ENCODE measurements around the gene TOMM6. TPM values are rescaled to one million over a fixed set of nuclear protein-coding genes. Genes with fewer than 3 reads are reported as not detected.

The TOMM6 gene
- total RNA-seq, 1 experiment from 2014 or later = 81.3 TPM

DNA sequence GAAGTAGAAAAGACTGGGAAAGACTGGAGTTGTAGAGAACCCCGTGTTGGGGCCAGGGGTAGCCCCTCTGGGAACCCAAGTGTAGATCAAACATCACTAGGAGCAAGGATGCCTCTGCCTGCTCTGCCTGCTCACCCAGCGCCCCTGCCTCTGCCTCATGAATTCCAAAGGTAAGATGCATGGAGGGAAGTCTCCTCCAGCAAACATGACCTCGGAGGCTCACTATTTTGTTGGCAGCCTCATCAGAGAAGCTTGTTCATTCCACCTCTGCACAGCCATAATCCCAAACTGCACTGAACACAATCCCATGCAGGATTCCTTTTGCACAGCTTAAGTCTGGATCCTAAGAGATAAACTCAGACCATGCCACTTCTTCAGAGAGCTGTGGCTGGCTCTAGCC lies 12.7 kb upstream of the TOMM6 start:
- DNase-seq = no peak
- H3K4me3 ChIP-seq (ENCODE audit: insufficient read depth, low read depth, low read length) = no peak overlapping the region
- peaks cover 9% of the 10 kb centered on the region for H3K36me3 ChIP-seq (replicated peaks; ENCODE audit: control insufficient read depth, insufficient read depth, low read length)
- H3K27me3 ChIP-seq (ENCODE audit: control insufficient read depth, insufficient read depth, low read length) = peaks cover 2% of the 10 kb centered on the region; the same call in 1 of the 2 replicates

DNA sequence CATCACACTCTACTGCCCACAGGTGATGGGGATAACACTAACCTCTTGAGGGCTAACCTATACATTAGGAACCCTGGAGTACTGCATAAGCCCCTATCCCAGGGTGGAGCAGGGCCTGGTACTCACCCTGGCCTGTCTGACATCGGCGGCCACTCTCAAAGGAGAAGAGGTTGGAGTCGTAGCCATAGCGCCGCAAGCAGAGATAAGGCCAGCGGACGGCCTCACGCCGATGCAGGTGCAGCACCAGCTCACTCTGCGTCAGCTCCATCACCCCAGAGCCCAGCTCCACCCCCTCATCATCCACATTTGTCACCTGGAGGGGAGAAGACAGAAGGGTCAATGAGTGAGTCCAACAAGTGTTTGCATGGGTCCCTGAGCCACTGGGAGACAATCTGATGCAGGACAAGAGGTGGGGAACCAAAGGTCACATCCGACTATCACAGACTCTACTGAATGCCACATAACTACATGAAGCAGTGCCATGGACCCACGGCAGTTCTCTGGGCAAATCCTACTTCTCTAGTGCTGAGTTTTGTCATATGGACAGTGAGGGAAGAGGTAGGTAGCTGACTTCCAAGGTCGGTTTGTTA lies 12.1 kb upstream of the TOMM6 start:
- Histone ChIP-seq H3K4me3 (ENCODE audit: insufficient read depth, low read depth, low read length) (no peak overlapping the region), H3K27me3 (ENCODE audit: control insufficient read depth, insufficient read depth, low read length) (peaks cover 4% of the 10 kb centered on the region; the same call in 1 of the 2 replicates), H3K36me3 (replicated peaks; ENCODE audit: control insufficient read depth, insufficient read depth, low read length) (peaks cover 9% of the 10 kb centered on the region)
- DNase-seq = no peak

DNA sequence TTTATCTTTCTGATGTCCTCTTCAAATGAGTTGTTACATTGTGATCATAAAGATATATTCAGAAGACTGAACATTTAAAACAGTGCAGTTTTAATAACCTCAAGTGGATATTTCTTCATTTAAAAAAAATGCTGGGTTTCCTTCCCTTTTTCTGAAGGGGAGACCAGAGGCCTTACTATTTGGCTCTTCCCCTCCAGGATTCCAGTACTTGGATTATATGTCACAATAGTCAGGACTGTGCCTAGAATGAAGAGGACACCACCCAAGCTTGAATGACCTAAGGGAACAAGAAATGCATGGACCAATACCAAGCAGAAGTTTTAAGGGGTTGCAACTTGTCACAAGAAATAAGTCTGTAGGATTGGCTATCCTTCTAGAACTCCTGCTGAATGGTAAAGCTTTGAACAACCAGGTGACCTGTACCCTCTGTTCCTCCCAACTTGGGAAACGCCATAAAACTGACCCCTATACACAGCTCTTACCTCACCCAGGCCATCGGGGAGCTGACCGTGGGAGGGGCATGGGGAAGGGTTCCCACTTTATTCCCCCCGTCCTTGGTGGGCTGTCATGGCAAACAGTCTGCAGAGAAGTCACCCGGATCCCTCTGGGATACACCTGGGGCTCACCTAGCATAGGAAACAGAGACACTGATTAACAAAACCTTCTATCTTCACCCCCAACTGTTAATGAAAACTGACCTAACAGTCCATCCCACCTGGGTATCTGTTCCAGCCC lies 9.8 kb upstream of the TOMM6 start:
- no peak for DNase-seq
- no peak overlapping the region for H3K4me3 ChIP-seq (ENCODE audit: insufficient read depth, low read depth, low read length)
- peaks cover 21% of the 10 kb centered on the region for H3K27me3 ChIP-seq (ENCODE audit: control insufficient read depth, insufficient read depth, low read length)
- H3K36me3 ChIP-seq (replicated peaks; ENCODE audit: control insufficient read depth, insufficient read depth, low read length) = peaks cover 9% of the 10 kb centered on the region

DNA sequence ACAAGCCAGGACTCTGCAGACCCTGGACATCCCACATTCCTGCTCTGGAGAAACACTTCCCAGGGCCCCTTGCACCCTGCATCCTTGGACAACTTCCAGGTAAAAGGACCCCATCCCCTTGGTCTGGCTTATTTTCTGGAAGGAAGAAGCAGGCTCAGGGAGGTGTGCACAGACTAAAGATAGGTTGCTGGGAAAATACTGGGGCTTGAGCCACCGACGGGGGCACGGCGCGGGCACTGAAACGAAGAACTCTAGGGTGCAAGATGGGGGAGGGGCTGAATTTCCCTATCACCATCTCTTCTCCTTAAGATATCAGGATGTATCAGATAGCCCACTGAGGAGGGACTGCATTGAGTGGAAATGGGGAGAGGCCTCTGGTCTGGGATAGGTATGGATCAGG lies 8.6 kb upstream of the TOMM6 start:
- H3K36me3 ChIP-seq (replicated peaks; ENCODE audit: control insufficient read depth, insufficient read depth, low read length) = peaks cover 9% of the 10 kb centered on the region
- peaks cover 33% of the 10 kb centered on the region for H3K27me3 ChIP-seq (ENCODE audit: control insufficient read depth, insufficient read depth, low read length)
- peak overlapping the region; percentile 79 for H3K4me3 ChIP-seq (ENCODE audit: insufficient read depth, low read depth, low read length)
- no peak for DNase-seq

DNA sequence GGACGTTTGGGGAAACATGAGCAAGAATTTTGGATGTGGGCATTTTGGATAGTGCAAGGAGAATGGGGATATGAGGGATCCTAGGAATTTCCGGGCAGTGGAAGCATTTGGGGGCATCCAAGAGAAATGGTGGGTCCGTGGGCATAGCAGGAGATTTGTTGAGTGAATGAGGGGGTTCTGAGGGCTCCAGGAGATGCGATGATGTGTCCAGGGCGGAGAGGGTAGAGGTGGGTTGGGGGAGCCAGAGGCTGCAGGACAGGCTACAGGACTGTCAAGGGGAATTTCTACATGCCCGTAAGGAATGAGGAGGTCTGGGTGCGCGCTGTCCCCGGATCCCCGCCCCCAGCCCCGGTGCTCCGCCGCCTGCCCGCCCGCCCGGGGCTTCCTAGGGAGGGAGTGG lies 8.2 kb upstream of the TOMM6 start:
- peak overlapping the region; percentile 79 for H3K4me3 ChIP-seq (ENCODE audit: insufficient read depth, low read depth, low read length)
- H3K27me3 ChIP-seq (ENCODE audit: control insufficient read depth, insufficient read depth, low read length) = peaks cover 37% of the 10 kb centered on the region
- DNase-seq = peak; percentile 40
- peaks cover 8% of the 10 kb centered on the region for H3K36me3 ChIP-seq (replicated peaks; ENCODE audit: control insufficient read depth, insufficient read depth, low read length)

DNA sequence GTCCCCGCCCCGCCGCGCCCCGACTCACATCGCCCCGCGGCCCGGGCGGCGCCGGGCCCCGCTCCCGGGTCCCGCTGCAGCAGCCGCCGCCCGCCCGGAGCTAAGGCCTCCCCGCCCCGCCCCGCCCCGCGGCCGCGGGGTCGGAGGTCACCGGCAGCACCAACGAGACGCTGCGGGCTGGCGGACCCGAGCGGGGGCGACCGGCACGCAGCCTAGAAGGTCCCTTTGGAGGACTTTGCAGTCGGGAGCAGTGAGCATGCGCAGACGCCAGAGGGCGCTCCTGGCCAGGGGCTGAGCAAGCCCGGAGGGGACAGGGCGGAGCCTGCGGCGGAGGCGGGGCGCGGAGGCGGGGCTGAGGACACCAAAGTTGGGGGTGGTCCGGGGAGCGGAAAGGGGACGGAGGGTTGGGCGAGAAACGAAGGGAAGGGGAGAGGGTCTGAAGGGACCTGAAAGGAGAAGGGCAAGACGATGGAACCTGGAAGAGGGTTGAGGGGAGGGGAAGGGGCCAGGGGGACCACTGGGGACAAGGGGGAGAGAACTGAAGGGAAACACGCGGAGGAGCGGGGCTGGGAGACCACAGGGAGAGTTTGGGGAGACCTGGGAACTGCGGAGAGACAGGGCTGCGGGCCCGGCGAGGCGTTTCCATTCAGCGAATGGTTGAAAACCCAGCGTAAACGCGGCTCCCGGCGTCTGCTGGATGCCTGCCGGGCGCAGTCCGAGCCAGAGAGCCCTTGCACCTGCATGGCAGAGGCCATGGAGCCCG lies 7.5 kb upstream of the TOMM6 start, which contains the start of gene FRS3:
Gene FRS3, minus strand, starts transcription at position 113 of the 763 bp plus-strand sequence. CDS start 2,913 bp downstream, outside the sequence.
- Histone ChIP-seq H3K36me3 (replicated peaks; ENCODE audit: control insufficient read depth, insufficient read depth, low read length) (peaks cover 4% of the 10 kb centered on the region), H3K4me3 (ENCODE audit: insufficient read depth, low read depth, low read length) (peak within 1 kb of the TSS; percentile 79), H3K27me3 (ENCODE audit: control insufficient read depth, insufficient read depth, low read length) (peaks cover 44% of the 10 kb centered on the region)
- peak; percentile 100 for DNase-seq

DNA sequence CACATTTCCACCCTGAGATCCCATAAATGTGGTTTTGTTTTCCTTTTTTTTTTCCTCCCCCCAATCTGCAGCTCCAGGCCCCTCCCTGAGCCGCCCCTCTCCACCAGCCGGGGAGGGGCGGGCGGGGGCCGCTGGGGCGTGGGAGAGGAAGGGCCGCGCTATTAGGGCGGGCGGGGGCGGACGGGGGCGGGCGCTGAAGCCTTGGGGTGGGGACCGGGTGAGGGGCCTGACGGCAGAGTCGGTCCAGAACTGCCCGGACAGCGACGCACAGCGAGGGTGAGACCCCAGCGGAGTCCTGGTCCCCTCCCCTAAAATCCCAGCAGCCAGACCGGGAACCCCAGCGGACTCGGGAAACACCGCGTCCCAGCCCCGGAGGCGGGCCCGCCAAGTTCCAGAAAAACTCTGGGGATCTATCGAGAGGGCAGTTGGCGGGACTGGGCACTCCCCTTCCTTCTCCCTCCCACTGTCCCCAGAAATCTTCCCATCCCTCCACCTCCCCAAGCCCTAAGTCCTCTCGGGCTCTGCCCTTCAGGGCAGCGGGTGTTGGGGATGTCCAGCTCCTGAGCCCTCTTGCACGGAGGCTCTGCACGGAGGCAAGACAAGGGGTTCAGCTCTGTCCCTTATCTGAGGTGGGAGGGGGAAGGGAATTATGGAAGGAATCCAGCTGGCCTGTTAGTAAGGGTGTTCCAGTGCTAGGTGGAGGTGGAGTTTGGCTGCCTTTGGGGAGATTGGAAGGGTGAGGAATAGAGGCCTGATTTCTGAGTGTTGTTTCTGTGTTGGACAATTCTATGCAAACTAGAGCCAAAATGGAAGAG lies 6.7 kb upstream of the TOMM6 start, which contains the start of gene PRICKLE4:
Gene PRICKLE4, plus strand, starts transcription at position 232 of the 815 bp plus-strand sequence. CDS start 2,692 bp downstream, outside the sequence.
- H3K36me3 ChIP-seq (replicated peaks; ENCODE audit: control insufficient read depth, insufficient read depth, low read length) = peaks cover 2% of the 10 kb centered on the region; the same call in 1 of the 2 replicates
- peaks cover 52% of the 10 kb centered on the region for H3K27me3 ChIP-seq (ENCODE audit: control insufficient read depth, insufficient read depth, low read length)
- peak; percentile 85 for DNase-seq
- H3K4me3 ChIP-seq (ENCODE audit: insufficient read depth, low read depth, low read length) = peak within 1 kb of the TSS; percentile 79

DNA sequence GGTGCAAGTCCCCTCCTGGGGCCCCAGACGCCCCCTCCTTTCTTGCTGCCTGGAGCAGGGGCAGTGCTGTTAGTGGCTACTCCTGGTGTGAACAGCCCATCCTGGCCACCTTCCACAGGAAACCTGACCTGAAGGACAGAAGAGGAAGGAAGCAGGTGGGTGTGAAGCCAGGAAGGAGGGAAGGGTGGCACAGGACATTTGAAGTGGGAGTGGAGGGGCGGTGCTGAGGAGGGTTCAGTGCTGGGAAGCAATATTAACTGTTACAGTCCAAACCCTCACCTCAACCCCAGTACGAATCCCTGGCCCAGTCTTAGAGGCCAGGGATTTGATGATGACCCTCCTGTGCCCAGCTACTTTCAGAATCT lies 6.1 kb upstream of the TOMM6 start:
- H3K27me3 ChIP-seq (ENCODE audit: control insufficient read depth, insufficient read depth, low read length) = peaks cover 57% of the 10 kb centered on the region
- peak; percentile 41 for DNase-seq
- H3K4me3 ChIP-seq (ENCODE audit: insufficient read depth, low read depth, low read length) = peak overlapping the region; percentile 79; the same call in 1 of the 2 replicates
- H3K36me3 ChIP-seq (replicated peaks; ENCODE audit: control insufficient read depth, insufficient read depth, low read length) = peaks cover 2% of the 10 kb centered on the region; the same call in 1 of the 2 replicates

DNA sequence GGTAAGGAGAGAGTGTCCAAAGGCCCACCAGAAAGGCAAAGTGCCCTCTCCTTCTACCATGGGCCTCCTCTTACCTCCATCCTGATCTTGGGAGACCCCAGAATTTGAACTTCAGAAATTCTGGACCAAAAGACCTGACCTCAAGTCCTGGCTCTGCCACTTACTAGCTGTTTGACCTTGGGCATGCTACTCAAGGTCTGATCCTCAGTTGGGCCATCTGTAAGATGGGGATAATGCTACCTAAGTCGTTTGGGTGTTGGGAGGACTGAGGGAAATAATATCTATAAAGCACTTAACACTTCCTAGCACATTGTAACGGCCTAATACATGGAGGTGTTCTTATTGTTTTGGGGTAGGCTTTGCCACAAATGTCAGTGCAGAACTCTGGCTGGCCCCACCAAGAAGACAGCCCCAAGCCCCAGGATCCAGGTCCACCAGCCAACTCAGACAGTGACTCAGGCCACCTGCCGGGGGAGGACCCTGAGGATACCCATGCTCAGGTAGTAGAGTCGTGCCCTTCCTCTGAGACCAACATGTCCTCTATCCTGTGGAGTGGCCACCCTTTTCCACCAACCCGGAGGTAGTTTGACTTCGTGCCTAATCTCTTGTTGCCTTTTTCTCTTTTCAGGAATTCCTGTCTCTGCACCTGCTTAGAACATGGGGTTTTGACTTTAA lies 4.3 kb upstream of the TOMM6 start:
- H3K27me3 ChIP-seq (ENCODE audit: control insufficient read depth, insufficient read depth, low read length) = peaks cover 57% of the 10 kb centered on the region
- H3K4me3 ChIP-seq (ENCODE audit: insufficient read depth, low read depth, low read length) = no peak overlapping the region
- no peak for DNase-seq
- no peaks in the 10 kb centered on the region for H3K36me3 ChIP-seq (replicated peaks; ENCODE audit: control insufficient read depth, insufficient read depth, low read length)

DNA sequence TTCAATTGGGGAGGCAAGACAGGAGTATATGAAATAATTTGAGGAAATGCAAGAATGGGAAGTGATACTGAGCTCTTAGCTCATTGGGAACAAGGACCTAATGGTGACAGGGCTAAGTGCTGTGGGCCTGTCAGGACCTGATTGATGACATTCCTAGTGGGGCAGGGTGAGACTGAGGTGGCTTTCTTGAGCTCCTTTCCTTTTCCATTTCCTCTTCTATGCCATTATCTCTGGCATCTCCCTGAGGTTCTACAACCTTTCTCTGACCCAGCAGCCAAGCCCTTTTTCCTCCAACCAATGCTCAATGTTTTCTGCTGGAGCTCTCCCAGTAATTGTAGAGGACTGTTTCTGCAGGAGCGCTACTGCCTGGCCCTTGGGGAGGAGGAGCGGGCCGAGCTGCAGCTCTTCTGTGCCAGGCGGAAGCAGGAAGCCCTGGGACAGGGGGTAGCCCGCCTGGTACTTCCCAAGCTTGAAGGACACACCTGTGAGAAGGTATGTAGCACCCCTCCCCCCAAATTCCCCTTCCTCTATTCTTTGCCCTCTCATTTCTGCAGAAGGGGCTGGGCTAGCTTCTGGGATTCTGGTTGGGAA lies 2.8 kb upstream of the TOMM6 start:
- DNase-seq = peak; percentile 51
- Histone ChIP-seq H3K4me3 (ENCODE audit: insufficient read depth, low read depth, low read length) (no peak overlapping the region), H3K27me3 (ENCODE audit: control insufficient read depth, insufficient read depth, low read length) (peaks cover 55% of the 10 kb centered on the region), H3K36me3 (replicated peaks; ENCODE audit: control insufficient read depth, insufficient read depth, low read length) (peaks cover 6% of the 10 kb centered on the region)

DNA sequence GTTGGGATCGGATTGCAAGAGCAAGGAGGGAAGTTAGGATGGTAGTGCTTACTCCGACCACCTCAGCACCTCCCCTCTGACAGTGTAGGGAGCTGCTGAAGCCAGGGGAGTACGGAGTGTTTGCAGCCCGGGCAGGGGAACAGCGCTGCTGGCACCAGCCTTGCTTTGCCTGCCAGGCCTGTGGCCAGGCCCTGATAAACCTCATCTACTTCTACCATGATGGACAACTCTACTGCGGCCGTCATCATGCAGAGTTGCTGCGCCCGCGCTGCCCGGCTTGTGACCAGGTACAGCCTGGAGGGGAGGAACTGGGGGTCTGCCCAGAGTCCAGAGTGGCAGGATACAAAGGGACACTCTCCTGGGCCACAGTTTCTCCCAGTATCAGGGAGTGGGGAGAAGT lies 2.2 kb upstream of the TOMM6 start:
- peak; percentile 61 for DNase-seq
- peaks cover 9% of the 10 kb centered on the region for H3K36me3 ChIP-seq (replicated peaks; ENCODE audit: control insufficient read depth, insufficient read depth, low read length)
- H3K27me3 ChIP-seq (ENCODE audit: control insufficient read depth, insufficient read depth, low read length) = peaks cover 54% of the 10 kb centered on the region
- H3K4me3 ChIP-seq (ENCODE audit: insufficient read depth, low read depth, low read length) = no peak overlapping the region

DNA sequence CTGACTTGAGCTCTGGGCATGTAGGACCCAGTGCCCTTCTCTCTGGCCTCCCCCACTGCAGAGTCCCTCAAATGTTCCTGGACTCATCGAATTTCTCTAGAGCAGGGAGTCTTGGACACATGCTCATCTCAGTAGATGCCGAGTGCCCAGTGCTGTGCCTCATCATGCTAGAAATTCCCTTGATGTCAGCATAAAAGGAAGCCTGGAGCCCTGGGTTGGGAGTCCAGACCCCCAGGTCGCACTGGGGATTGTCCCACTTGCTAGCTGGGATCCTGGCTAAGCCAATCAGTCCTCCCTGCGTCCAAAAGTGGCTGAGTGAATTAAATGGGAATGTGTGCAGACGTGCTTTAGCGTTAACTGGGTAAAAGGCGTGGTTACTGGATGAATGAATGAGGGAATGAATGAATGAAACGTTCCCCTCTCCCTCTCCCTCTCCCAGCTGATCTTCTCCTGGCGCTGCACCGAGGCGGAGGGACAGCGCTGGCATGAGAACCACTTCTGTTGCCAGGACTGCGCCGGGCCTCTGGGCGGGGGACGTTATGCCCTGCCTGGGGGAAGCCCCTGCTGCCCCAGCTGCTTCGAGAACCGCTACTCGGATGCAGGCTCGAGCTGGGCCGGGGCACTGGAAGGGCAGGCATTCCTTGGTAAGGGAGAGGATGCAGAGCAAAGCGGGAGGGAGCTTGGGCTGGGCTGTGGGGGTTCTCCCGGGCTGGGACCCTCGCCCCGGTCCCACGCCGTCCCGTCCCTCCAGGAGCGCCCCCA lies 1.6 kb upstream of the TOMM6 start:
- peak overlapping the region; percentile 49 for H3K4me3 ChIP-seq (ENCODE audit: insufficient read depth, low read depth, low read length)

More for the DNA sequence above, 1.6 kb upstream of the TOMM6 start:
- peaks cover 9% of the 10 kb centered on the region for H3K36me3 ChIP-seq (replicated peaks; ENCODE audit: control insufficient read depth, insufficient read depth, low read length)
- H3K27me3 ChIP-seq (ENCODE audit: control insufficient read depth, insufficient read depth, low read length) = peaks cover 49% of the 10 kb centered on the region
- DNase-seq = no peak
